Left lobe of liver (tissue), 2 donors: Measurements from ENCODE around the gene JAK2. TPM values are rescaled to one million over a fixed set of nuclear protein-coding genes. Genes with fewer than 3 reads are reported as not detected.
"Not testable (repeated sequence)": the region's sequence is repeated elsewhere in the genome, so short reads cannot be mapped to it uniquely, and the experiment has no call there.

ENCODE experiments used
- ATAC-seq: fragments of 200-7000 bp; cut with Tn5 transposase; one replicate; pipeline ENCODE4 v1.9.1; 2020; ENCODE audit warnings: mild to moderate bottlenecking, moderate library complexity
- DNase-seq: peaks from one replicate; pipeline ENCODE4 v3.0.0-alpha.2; 2020; ENCODE audit warnings: low spot score
- total RNA-seq: library from RNA; stranded (reverse); gene quantifications from one replicate; pipeline ENCODE4 v1.2.1, GENCODE V29; 2021
- donor health status: DM: no; HTN: no; CAD: no; lungs with moderate emphysema.
- donor health status: DM: no; HTN: yes; CAD: no.

Gene JAK2
- total RNA-seq, 1 donor from 2014 or later, result 3.9 TPM

GRCh38 chr9:4979239-4979638 is 5.8 kb upstream of the JAK2 start:
- ATAC-seq (no peak), DNase-seq (no peak)

GRCh38 chr9:4980086-4980727 is 4.9 kb upstream of the JAK2 start:
- DNase-seq (no peak), ATAC-seq (no peak)

GRCh38 chr9:4982721-4983482 is 2.2 kb upstream of the JAK2 start:
- ATAC-seq (no peak), DNase-seq (no peak)

- DNase-seq (no peak), ATAC-seq (no peak)
Observed at GRCh38 chr9:4983601-4984165, 1.4 kb upstream of the JAK2 start.

GRCh38 chr9:4984171-4984620 is 876 bp upstream of the JAK2 start:
- ATAC-seq (peak; percentile 9), DNase-seq (no peak)

GRCh38 chr9:4985386-4986266 is 554 bp downstream of the JAK2 start:
- DNase-seq, result no peak
- ATAC-seq, result peak; percentile 43

GRCh38 chr9:4986296-4986695 is 1.2 kb downstream of the JAK2 start:
- ATAC-seq, result no peak
- DNase-seq, result no peak

GRCh38 chr9:4986783-4987182 is 1.7 kb downstream of the JAK2 start:
- ATAC-seq, result no peak
- DNase-seq, result no peak

GRCh38 chr9:4987961-4988421 is 2.9 kb downstream of the JAK2 start:
- DNase-seq (no peak), ATAC-seq (no peak)

- DNase-seq (no peak), ATAC-seq (no peak)
Observed at GRCh38 chr9:4992872-4993271, 7.8 kb downstream of the JAK2 start.

GRCh38 chr9:4994166-4994890 is 9.3 kb downstream of the JAK2 start:
- DNase-seq (no peak), ATAC-seq (no peak)

GRCh38 chr9:4997196-4997595 is 12.1 kb downstream of the JAK2 start:
- DNase-seq (no peak), ATAC-seq (no peak)

GRCh38 chr9:4997631-4998030 is 12.6 kb downstream of the JAK2 start:
- no peak for ATAC-seq
- DNase-seq, result no peak

GRCh38 chr9:5002811-5003210 is 17.7 kb downstream of the JAK2 start:
- ATAC-seq (no peak), DNase-seq (no peak)

- ATAC-seq, result no peak
Observed at GRCh38 chr9:5004481-5004880, 19.4 kb downstream of the JAK2 start.

GRCh38 chr9:5008202-5008601 is 23.1 kb downstream of the JAK2 start:
- ATAC-seq, result no peak
- DNase-seq, result no peak

More at GRCh38 chr9:5004481-5004880, 19.4 kb downstream of the JAK2 start:
- DNase-seq, result no peak

- ATAC-seq (peak; percentile 87), DNase-seq (no peak)
Observed at GRCh38 chr9:5013374-5013773, 28.3 kb downstream of the JAK2 start.

GRCh38 chr9:5015934-5016333 is 30.9 kb downstream of the JAK2 start:
- ATAC-seq, result no peak
- DNase-seq, result no peak

- DNase-seq (no peak), ATAC-seq (no peak)
Observed at GRCh38 chr9:5025416-5025815, 40.3 kb downstream of the JAK2 start.

- ATAC-seq, DNase-seq: not testable (repeated sequence)
Observed at GRCh38 chr9:5031941-5032340, 46.9 kb downstream of the JAK2 start.
